Measurements from ENCODE around the gene KIF13A. TPM values are rescaled to one million over a fixed set of nuclear protein-coding genes. Genes with fewer than 3 reads are reported as not detected.

The KIF13A gene
- total RNA-seq, 4 donors from 2014 or later, result 14.9 to 66.9 (median 37.3) TPM

- TF ChIP-seq POLR2A (IDR thresholded peaks at IDR 0.05), result no peak
- TF ChIP-seq, protein P1, sequence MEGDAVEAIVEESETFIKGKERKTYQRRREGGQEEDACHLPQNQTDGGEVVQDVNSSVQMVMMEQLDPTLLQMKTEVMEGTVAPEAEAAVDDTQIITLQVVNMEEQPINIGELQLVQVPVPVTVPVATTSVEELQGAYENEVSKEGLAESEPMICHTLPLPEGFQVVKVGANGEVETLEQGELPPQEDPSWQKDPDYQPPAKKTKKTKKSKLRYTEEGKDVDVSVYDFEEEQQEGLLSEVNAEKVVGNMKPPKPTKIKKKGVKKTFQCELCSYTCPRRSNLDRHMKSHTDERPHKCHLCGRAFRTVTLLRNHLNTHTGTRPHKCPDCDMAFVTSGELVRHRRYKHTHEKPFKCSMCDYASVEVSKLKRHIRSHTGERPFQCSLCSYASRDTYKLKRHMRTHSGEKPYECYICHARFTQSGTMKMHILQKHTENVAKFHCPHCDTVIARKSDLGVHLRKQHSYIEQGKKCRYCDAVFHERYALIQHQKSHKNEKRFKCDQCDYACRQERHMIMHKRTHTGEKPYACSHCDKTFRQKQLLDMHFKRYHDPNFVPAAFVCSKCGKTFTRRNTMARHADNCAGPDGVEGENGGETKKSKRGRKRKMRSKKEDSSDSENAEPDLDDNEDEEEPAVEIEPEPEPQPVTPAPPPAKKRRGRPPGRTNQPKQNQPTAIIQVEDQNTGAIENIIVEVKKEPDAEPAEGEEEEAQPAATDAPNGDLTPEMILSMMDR (IDR thresholded peaks at IDR 0.05), result peak in 2 of 4 experiments; percentile 6 to 13
- Histone ChIP-seq H3K9me3 (no peaks in the 10 kb centered on the region), H3K4me1 (peaks cover 0 to 3% of the 10 kb centered on the region in 2 donors), H3K27me3 (no peaks in the 10 kb centered on the region), H3K4me3 (no peak overlapping the region), H3K36me3 (no peaks in the 10 kb centered on the region), H3K27ac (peak overlapping the region; percentile 17 to 36)
- intact Hi-C loops (cut with DNase I; ENCODE audit: low total_unique reads), result no loop called here
- DNase-seq, result peak; percentile 71 to 80
These were observed 79.8 kb downstream of the KIF13A start for GRCh38 chr6:17907406-17908229.

DNA sequence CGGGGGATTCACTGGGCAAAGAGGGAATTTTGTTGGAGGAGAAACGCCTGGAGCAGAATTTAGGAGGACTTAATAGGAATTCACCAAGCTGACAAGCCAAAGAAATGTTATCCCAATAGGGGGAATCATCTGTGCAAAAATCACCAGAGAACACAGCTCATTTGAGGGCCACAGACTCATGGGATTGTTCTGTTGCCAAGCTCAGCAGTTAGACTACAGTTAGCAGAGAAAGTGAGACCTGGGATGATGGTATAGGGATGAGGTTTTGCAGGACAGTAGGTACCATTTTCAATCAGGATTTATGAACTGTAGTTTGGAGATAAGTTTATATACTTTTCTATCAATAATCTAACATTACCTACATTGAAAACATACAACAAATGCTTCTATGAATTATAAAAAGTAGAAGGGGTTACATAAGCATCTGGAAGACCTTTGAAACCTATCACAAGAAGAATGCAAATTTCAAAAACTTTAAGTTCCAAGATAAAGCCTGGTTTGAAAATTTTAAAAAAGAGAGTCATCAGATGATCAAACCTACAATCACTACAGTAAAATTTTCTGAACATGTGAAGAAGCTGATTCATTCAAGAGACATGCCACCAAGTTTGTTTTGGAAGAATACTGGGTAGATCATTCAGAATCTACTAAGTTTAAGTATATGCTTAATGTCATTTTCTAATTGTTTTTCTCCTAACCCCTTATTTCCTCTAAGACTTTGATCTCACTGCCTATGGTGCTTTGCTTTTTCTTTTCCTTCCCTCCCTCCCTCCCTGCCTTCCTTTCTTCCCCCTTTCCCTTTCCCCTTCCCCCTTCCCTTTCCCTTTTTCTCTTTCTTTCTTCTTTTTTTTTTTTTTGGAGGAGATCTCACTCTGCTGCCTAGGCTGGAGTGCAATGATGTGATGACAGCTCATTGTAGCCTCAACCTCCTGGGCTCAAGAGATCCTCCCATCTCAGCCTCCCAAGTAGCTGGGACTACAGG is 81.5 kb downstream of the KIF13A start:
- Histone ChIP-seq H3K36me3 (no peaks in the 10 kb centered on the region), H3K9me3 (no peaks in the 10 kb centered on the region), H3K27ac (peak overlapping the region in 1 of 2 donors; percentile 12), H3K4me3 (no peak overlapping the region), H3K27me3 (no peaks in the 10 kb centered on the region), H3K4me1 (peaks cover 0 to 3% of the 10 kb centered on the region in 2 donors)
- intact Hi-C loops (cut with DNase I; ENCODE audit: low total_unique reads), result no loop called here
- TF ChIP-seq, protein P1 (IDR thresholded peaks at IDR 0.05), result no peak
- no peak for TF ChIP-seq POLR2A (IDR thresholded peaks at IDR 0.05)
- no peak for DNase-seq

- intact Hi-C loops (cut with DNase I; ENCODE audit: low total_unique reads), result no loop called here
- Histone ChIP-seq H3K4me1 (no peaks in the 10 kb centered on the region), H3K4me3 (no peak overlapping the region), H3K27ac (peak overlapping the region; percentile 43 to 55), H3K9me3 (no peaks in the 10 kb centered on the region), H3K27me3 (no peaks in the 10 kb centered on the region), H3K36me3 (no peaks in the 10 kb centered on the region)
- TF ChIP-seq, protein P1 (IDR thresholded peaks at IDR 0.05), result no peak
- no peak for TF ChIP-seq POLR2A (IDR thresholded peaks at IDR 0.05)
- DNase-seq, result no peak
These were observed 82.8 kb downstream of the KIF13A start for GRCh38 chr6:17904491-17905120.

DNA sequence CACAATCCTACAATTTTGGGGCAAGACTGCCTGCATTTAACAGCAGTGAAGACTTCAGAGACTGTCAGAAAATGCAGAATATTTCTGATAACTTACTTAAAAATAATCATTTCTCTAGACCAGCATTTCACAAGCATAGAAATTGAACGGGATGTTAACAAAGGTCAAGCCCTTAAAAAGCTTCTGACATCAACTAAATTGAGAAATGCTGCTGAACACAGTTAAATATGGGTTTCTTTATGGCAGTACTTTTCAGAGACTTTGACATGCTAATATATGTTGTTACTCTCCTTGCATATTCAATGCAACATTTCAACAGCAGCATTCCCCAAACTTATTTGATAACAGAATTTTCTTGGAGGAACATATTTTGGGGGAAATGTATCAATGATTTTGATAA is 84.5 kb downstream of the KIF13A start:
- no peaks in the 10 kb centered on the region for H3K9me3 ChIP-seq
- H3K27ac ChIP-seq, result no peak overlapping the region
- no peaks in the 10 kb centered on the region for H3K36me3 ChIP-seq
- H3K27me3 ChIP-seq, result no peaks in the 10 kb centered on the region
- no peak for DNase-seq
- intact Hi-C loops (cut with DNase I; ENCODE audit: low total_unique reads), result no loop called here
- H3K4me3 ChIP-seq, result no peak overlapping the region
- no peaks in the 10 kb centered on the region for H3K4me1 ChIP-seq
- TF ChIP-seq, protein P1 (IDR thresholded peaks at IDR 0.05), result no peak
- TF ChIP-seq POLR2A (IDR thresholded peaks at IDR 0.05), result no peak
